Measurements from ENCODE around the gene CALU. TPM values are rescaled to one million over a fixed set of nuclear protein-coding genes. Genes with fewer than 3 reads are reported as not detected.

CALU gene
- total and polyA plus RNA-seq, 7 donors: 52.0 to 236 (median 88.9) TPM

DNA sequence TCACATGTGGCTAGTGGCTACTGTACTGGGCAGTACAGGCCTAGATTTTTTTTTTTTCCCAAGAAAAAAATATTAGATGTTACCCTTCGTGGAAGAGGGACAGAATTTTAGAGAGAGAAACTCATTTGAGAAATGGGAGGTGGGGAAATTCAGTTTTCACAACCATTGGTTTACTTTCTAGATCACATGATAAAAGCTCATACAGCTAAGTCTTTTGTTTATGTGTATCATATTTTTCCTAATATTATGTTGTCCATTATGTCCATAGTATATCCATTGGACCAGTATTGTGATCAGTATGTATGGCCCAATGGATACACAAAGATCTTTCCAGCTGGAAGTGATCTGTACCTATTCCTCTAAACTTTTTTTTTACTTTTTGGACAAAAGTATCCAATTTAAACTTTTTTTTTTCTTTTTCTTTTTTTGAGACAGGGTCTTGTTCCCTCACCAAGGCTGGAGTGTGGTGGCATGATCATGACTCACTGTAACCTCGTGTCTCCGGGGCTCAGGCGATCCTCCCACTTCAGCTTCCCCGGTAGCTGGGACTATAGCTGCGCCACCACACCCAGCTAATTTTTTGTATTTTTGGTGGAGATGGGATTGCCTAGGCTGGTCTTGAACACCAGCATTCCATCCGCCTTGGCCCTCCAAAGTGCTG lies 4.1 kb downstream of the CALU start:
- H3K36me3 ChIP-seq (ENCODE audit: insufficient read depth in 1 of 2, low read depth in 1 of 2): no peaks in the 10 kb centered on the region
- TF ChIP-seq, protein P1, sequence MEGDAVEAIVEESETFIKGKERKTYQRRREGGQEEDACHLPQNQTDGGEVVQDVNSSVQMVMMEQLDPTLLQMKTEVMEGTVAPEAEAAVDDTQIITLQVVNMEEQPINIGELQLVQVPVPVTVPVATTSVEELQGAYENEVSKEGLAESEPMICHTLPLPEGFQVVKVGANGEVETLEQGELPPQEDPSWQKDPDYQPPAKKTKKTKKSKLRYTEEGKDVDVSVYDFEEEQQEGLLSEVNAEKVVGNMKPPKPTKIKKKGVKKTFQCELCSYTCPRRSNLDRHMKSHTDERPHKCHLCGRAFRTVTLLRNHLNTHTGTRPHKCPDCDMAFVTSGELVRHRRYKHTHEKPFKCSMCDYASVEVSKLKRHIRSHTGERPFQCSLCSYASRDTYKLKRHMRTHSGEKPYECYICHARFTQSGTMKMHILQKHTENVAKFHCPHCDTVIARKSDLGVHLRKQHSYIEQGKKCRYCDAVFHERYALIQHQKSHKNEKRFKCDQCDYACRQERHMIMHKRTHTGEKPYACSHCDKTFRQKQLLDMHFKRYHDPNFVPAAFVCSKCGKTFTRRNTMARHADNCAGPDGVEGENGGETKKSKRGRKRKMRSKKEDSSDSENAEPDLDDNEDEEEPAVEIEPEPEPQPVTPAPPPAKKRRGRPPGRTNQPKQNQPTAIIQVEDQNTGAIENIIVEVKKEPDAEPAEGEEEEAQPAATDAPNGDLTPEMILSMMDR (IDR thresholded peaks at IDR 0.05): no peak
- H3K4me1 ChIP-seq: peaks cover 44% of the 10 kb centered on the region
- no peak overlapping the region for H3K4me3 ChIP-seq
- intact Hi-C loops (cut with DNase I): loop anchor here in 1 of 2 donors (5.0 kb wide), 1 partner anchor 89 kb away; the partner anchor contains the start of gene FLNC
- no peaks in the 10 kb centered on the region for H3K27me3 ChIP-seq (ENCODE audit: insufficient read depth in 3 of 3, low read length in 2 of 3)
- DNase-seq (no peak), ATAC-seq (no peak)
- WGBS, 3 donors: 85 to 91% (median 86%) methylated on average over 7 of the region's 7 CpGs
- no peaks in the 10 kb centered on the region for H3K9me3 ChIP-seq
- no peak overlapping the region for H3K27ac ChIP-seq

DNA sequence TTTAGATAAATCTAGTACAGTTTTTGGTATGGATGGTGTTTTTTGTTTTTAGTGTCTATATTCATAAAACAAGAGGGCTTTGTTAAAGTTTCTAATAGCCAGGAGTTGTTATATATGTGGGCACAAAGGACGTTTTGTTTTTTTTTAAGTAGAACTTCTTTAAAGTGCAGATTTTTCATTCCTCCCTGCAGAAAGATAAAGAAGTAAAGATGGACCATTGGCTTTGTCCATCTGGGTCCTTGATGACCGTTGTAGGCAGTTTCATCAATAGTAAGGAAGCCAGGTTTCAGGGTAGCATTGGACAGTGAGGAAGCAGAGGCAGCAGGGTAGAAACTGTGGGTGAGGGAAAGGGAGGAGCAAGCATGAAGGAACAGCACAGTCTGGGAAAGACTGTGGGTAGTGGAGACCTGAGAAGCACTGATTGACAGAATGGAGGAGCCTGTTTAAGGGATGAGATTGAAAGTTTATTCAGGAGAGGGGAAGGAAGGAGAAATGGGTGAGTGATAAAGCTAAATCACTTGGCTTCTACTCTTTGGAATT lies 5.3 kb downstream of the CALU start:
- no peaks in the 10 kb centered on the region for H3K27me3 ChIP-seq (ENCODE audit: insufficient read depth in 3 of 3, low read length in 2 of 3)
- TF ChIP-seq, protein P1 (IDR thresholded peaks at IDR 0.05): no peak
- H3K4me3 ChIP-seq: no peak overlapping the region
- DNase-seq (no peak), ATAC-seq (no peak)
- no peak overlapping the region for H3K27ac ChIP-seq
- peaks cover 39% of the 10 kb centered on the region for H3K4me1 ChIP-seq
- no peaks in the 10 kb centered on the region for H3K9me3 ChIP-seq
- peaks cover 0 to 12% of the 10 kb centered on the region in 2 donors for H3K36me3 ChIP-seq (ENCODE audit: insufficient read depth in 1 of 2, low read depth in 1 of 2)
- WGBS, 3 donors: 48 to 61% (median 50%) methylated on average over 2 of the region's 2 CpGs
- intact Hi-C loops (cut with DNase I): loop anchor here in 1 of 2 donors (5.0 kb wide), 1 partner anchor 88 kb away; the partner anchor contains the start of gene FLNC

DNA sequence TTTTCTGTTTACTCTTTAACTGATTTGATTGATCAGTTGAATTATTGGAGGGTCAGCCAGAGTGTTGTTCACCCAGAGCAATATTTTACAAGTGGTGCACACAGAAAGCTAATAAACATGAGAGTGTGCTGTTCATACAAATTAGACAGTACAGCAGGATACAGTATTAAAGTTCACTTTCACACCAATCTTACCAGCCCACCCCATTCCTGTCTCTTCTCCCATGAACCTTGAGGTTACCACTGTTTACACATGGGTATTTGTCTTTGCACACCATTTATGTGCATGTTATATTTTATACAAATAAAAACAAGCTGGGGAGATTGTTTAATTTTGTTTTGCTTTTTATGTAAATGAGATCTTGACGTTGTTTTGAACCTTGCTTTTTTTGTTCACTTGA lies 6.5 kb downstream of the CALU start:
- no peak for DNase-seq
- Histone ChIP-seq H3K27ac (no peak overlapping the region), H3K36me3 (ENCODE audit: insufficient read depth in 1 of 2, low read depth in 1 of 2) (peaks cover 0 to 25% of the 10 kb centered on the region in 2 donors), H3K4me1 (peaks cover 31% of the 10 kb centered on the region), H3K4me3 (no peak overlapping the region), H3K27me3 (ENCODE audit: insufficient read depth in 3 of 3, low read length in 2 of 3) (no peaks in the 10 kb centered on the region), H3K9me3 (no peaks in the 10 kb centered on the region)
- no peak for ATAC-seq
- intact Hi-C loops (cut with DNase I): no loop called here
- WGBS, 3 donors: 70 to 88% (median 80%) methylated on average over 1 of the region's 1 CpG
- TF ChIP-seq, protein P1 (IDR thresholded peaks at IDR 0.05): no peak

DNA sequence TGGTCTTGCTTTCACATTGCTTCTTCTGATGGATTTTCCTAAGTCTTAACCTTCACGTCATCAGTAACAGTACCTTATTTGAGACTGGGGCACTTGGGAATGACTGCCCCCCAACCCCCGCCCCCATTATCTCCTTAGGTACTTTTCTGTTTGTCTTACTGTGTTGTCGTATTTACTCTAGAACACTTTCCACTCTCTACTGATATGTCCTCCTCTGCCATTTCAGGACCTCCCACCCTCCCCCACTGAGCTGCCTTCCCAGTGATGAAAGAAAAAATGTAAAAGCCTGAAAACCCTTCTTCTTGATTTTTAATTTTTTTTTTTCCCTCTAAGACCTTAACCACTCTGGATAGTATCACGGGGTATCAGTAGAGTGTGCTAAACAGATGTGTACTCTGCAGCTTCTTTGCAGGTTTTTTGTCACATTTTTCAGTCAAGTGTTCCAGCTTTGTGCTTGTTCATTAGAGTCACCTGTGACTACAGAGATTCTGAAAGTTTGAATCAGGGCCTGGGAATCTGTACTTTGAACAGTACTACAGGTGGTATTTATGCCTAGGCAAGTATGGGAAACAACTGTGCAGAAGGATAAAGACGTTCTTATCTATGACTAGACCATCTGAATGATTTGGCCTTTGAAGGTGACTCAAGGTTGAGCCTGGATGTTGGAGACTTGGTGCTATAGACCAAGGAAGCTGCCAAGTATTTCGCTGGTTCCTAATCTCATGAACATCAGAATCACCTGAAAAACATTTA lies 8.3 kb downstream of the CALU start:
- Histone ChIP-seq H3K27ac (no peak overlapping the region), H3K4me1 (peaks cover 21% of the 10 kb centered on the region), H3K27me3 (ENCODE audit: insufficient read depth in 3 of 3, low read length in 2 of 3) (no peaks in the 10 kb centered on the region), H3K4me3 (no peak overlapping the region), H3K36me3 (ENCODE audit: insufficient read depth in 1 of 2, low read depth in 1 of 2) (peaks cover 0 to 38% of the 10 kb centered on the region in 2 donors), H3K9me3 (no peaks in the 10 kb centered on the region)
- 86 to 87% (median 86%) methylated on average over 6 of the region's 6 CpGs for WGBS, 3 donors
- TF ChIP-seq, protein P1 (IDR thresholded peaks at IDR 0.05): no peak
- intact Hi-C loops (cut with DNase I): no loop called here
- ATAC-seq (no peak), DNase-seq (no peak)

Measured in psoas muscle (tissue), 8 donors.